ENCODE measurements around the gene SCN5A.

DNA sequence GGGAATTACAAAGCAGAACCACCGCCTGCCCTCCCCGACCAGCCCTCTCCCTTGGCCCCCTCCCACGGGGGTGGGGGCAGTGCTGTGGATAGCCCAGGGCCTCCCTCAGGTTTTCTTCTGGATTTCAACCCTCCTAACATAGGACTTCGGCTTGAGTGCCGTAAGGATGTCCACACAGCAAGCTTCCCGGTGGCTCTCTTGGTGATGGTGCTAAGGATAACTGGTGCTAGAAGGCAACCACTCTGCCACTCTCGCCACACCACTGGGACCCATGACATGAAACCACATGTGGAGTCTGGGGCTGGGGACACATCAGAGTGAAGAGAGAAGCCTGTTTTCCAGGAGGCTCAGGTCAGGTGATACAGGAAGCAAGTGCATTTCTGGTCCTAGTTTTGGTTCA, 35.4 kb downstream of the SCN5A start:
- TF ChIP-seq, protein P1, sequence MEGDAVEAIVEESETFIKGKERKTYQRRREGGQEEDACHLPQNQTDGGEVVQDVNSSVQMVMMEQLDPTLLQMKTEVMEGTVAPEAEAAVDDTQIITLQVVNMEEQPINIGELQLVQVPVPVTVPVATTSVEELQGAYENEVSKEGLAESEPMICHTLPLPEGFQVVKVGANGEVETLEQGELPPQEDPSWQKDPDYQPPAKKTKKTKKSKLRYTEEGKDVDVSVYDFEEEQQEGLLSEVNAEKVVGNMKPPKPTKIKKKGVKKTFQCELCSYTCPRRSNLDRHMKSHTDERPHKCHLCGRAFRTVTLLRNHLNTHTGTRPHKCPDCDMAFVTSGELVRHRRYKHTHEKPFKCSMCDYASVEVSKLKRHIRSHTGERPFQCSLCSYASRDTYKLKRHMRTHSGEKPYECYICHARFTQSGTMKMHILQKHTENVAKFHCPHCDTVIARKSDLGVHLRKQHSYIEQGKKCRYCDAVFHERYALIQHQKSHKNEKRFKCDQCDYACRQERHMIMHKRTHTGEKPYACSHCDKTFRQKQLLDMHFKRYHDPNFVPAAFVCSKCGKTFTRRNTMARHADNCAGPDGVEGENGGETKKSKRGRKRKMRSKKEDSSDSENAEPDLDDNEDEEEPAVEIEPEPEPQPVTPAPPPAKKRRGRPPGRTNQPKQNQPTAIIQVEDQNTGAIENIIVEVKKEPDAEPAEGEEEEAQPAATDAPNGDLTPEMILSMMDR (IDR thresholded peaks at IDR 0.05) = no peak
- no peak for TF ChIP-seq EZH2 (IDR thresholded peaks at IDR 0.05; ENCODE audit: borderline replicate concordance, insufficient read depth, low read depth, low read length, poor library complexity, severe bottlenecking)
